Adrenal gland (tissue), 5 donors: ENCODE results near the gene PRRT2.

Experiments
- CTCF ChIP-seq, 6 experiments: fragments of 450-650 bp in 4 of 6; fragments of 200-600 bp in 2 of 6; sonication (generic) in 1 of 6; IDR thresholded peaks; 1 replicate in 5 of 6; 2 replicates in 1 of 6; pipeline versions ENCODE4 v1.5.1 to v1.8.0; 2016 to 2021; ENCODE audit warnings: antibody characterized with exemption in 6 of 6, mild to moderate bottlenecking in 2 of 6, moderate library complexity in 1 of 6
- POLR2A ChIP-seq, 2 donors: fragments of 450-650 bp; IDR thresholded peaks; one replicate each; pipeline ENCODE4 v1.6.1; 2017; ENCODE audit warnings: antibody characterized with exemption in 2 of 2, mild to moderate bottlenecking in 2 of 2, moderate library complexity in 1 of 2
- donor health status: DM: no; HTN: no; CAD: no.

- no peak for TF ChIP-seq POLR2A (IDR thresholded peaks at IDR 0.05)
- TF ChIP-seq CTCF (IDR thresholded peaks at IDR 0.05) = no peak
These were observed 48.2 kb downstream of the PRRT2 start for GRCh38 chr16:29860218-29860617.
